ENCODE measurements around the gene PTAFR.

The PTAFR gene

DNA sequence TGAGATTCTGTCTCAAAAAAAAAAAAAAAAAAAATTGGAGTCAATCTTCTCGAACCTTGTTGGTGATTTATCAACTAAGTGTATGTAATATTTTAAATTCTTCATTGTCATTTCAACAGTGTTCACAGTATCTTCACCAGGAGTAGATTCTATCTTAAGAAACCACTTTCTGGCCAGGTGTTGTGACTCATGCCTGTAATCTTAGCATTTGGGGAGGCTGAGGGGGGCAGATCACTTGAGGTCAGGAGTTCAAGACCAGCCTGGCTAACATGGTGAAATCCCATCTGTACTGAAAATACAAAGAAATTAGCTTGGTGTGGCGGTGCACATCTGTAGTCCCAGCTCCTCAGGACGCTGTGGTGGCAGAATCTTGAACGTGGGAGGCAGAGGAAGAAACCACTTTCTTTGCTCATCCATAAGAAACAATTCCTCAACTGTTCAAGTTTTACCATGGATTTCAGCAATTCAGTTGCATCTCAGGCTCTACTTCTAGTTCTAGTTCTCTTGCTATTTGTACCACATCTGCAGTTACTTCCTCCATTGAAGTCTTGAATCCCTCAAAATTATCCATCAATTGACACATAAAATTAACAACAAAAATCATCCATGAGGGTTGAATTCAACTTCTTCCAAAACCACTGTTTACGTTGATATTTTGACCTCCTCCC lies 57.7 kb downstream of the PTAFR start:
- no peak overlapping the region for H3K27ac ChIP-seq (ENCODE audit: insufficient read depth, low read depth, low read length, poor library complexity, severe bottlenecking)
- no peaks in the 10 kb centered on the region for H3K4me1 ChIP-seq (ENCODE audit: control insufficient read depth, insufficient read depth, low read length)
- 91 to 94% methylated on average over 4 of the region's 5 CpGs for WGBS, 2 experiments
- no peaks in the 10 kb centered on the region for H3K27me3 ChIP-seq (ENCODE audit: control insufficient read depth, insufficient read depth, low read length, poor library complexity, severe bottlenecking)
- no peaks in the 10 kb centered on the region for H3K36me3 ChIP-seq (ENCODE audit: control insufficient read depth, insufficient read depth, low read length)
- H3K4me3 ChIP-seq (ENCODE audit: insufficient read depth, low read depth, low read length): no peak overlapping the region
- no peaks in the 10 kb centered on the region for H3K9me3 ChIP-seq (ENCODE audit: control insufficient read depth, low read length)

DNA sequence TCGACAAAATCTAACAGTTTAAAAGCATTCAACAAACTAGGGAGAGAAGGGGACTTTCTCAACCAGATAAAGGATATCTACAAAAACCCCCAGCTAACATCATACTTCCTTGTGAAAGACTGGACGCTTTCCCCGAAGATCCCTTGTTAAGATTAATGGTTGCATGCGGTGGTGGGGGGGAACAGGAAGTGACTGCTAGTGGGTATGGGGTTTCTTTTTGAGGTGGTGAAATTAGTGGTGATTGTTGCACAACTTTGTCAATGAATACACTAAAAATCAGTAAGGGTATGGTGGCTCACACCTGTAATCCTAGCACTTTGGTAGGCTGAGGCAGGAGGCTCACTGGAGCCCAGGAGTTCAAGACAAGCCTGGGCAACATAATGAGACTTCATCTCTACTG lies 61.2 kb downstream of the PTAFR start:
- Histone ChIP-seq H3K4me1 (ENCODE audit: control insufficient read depth, insufficient read depth, low read length) (no peaks in the 10 kb centered on the region), H3K27ac (ENCODE audit: insufficient read depth, low read depth, low read length, poor library complexity, severe bottlenecking) (no peak overlapping the region), H3K4me3 (ENCODE audit: insufficient read depth, low read depth, low read length) (no peak overlapping the region), H3K27me3 (ENCODE audit: control insufficient read depth, insufficient read depth, low read length, poor library complexity, severe bottlenecking) (no peaks in the 10 kb centered on the region), H3K36me3 (ENCODE audit: control insufficient read depth, insufficient read depth, low read length) (no peaks in the 10 kb centered on the region), H3K9me3 (ENCODE audit: control insufficient read depth, low read length) (no peaks in the 10 kb centered on the region)
- WGBS, 2 experiments: 90 to 93% methylated on average over 4 of the region's 4 CpGs

DNA sequence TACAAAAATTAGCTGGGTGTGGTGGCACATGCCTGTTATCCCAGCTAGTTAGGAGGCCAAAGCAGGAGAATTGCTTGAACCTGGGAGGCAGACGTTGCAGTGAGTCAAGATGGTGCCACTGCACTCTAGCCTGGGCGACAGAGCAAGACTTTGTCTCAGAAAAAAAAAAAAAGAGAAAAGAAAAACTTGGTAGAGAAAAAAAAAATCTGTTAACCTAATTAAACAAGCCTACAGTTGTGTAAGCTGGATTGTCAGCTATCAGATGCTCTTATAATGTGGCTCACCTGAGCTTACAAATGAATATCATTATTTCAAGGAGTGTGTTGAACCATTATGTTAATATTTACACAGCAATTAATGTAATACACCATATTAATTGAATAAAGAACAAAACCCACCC lies 61.6 kb downstream of the PTAFR start:
- no peaks in the 10 kb centered on the region for H3K4me1 ChIP-seq (ENCODE audit: control insufficient read depth, insufficient read depth, low read length)
- H3K36me3 ChIP-seq (ENCODE audit: control insufficient read depth, insufficient read depth, low read length): no peaks in the 10 kb centered on the region
- no peaks in the 10 kb centered on the region for H3K9me3 ChIP-seq (ENCODE audit: control insufficient read depth, low read length)
- H3K4me3 ChIP-seq (ENCODE audit: insufficient read depth, low read depth, low read length): no peak overlapping the region
- H3K27ac ChIP-seq (ENCODE audit: insufficient read depth, low read depth, low read length, poor library complexity, severe bottlenecking): no peak overlapping the region
- H3K27me3 ChIP-seq (ENCODE audit: control insufficient read depth, insufficient read depth, low read length, poor library complexity, severe bottlenecking): no peaks in the 10 kb centered on the region
- 66 to 92% methylated on average over 2 of the region's 2 CpGs for WGBS, 2 experiments

DNA sequence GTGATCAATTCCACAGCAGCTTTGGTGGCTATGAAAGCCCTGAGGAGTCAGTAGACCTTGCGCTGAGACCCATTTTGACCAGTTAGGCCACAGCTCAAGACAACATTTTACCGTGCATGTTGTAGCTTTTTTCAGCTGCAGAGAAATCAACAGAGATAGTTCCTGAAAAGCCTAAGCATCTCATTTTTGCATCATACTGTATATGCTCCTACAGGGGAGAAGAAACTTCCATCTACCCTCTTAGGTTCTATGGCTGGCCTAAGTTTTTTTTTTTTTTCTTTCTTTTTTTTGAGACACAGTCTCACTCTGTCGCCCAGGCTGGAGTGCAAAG lies 63.3 kb downstream of the PTAFR start:
- no peaks in the 10 kb centered on the region for H3K4me1 ChIP-seq (ENCODE audit: control insufficient read depth, insufficient read depth, low read length)
- no peaks in the 10 kb centered on the region for H3K36me3 ChIP-seq (ENCODE audit: control insufficient read depth, insufficient read depth, low read length)
- H3K4me3 ChIP-seq (ENCODE audit: insufficient read depth, low read depth, low read length): no peak overlapping the region
- 86 to 95% methylated on average over 3 of the region's 3 CpGs for WGBS, 2 experiments
- no peaks in the 10 kb centered on the region for H3K27me3 ChIP-seq (ENCODE audit: control insufficient read depth, insufficient read depth, low read length, poor library complexity, severe bottlenecking)
- H3K9me3 ChIP-seq (ENCODE audit: control insufficient read depth, low read length): no peaks in the 10 kb centered on the region
- no peak overlapping the region for H3K27ac ChIP-seq (ENCODE audit: insufficient read depth, low read depth, low read length, poor library complexity, severe bottlenecking)

DNA sequence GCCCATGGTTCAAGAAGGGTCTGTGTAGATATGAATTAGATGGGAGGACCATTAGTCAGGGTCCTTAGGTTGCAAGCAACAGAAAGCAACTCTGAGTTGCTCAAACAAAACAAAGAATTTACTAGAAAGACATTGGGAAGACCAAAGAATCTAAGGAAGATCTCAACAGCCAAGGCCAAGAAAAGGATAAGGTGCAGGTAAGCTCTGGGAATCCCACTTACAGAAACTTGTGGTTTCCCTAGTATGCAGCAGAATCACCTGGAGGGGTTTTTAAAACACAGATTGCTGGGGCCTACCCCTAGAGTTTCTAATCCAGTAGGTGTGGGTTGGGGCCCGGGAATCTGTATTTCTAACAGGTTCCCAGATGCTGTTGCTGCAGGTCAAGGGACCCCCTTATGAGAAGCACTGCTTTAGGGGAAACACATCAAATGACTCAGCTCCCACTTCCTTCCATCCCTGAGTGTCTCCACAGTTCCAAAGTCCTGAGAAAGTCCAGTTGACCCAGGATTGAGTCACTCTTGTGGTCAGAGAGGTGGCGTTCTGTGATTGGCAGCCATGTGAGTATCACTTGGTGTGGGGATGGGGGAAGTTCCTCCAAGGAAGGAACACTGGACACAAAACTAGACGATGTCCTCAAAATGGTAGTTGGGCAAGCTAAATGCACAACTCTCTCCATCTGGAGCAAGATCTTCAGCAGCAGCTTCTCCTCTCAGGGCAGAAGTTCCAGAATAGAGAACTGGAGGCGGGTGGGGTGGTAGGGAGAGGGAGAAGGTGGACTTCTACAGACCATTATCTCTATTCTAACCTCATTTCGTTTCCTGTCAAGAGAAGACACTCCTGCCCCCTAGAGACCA lies 63.9 kb downstream of the PTAFR start:
- 83 to 84% methylated on average over 4 of the region's 5 CpGs for WGBS, 2 experiments
- H3K9me3 ChIP-seq (ENCODE audit: control insufficient read depth, low read length): no peaks in the 10 kb centered on the region
- no peak overlapping the region for H3K27ac ChIP-seq (ENCODE audit: insufficient read depth, low read depth, low read length, poor library complexity, severe bottlenecking)
- H3K27me3 ChIP-seq (ENCODE audit: control insufficient read depth, insufficient read depth, low read length, poor library complexity, severe bottlenecking): no peaks in the 10 kb centered on the region
- no peaks in the 10 kb centered on the region for H3K4me1 ChIP-seq (ENCODE audit: control insufficient read depth, insufficient read depth, low read length)
- H3K36me3 ChIP-seq (ENCODE audit: control insufficient read depth, insufficient read depth, low read length): no peaks in the 10 kb centered on the region
- H3K4me3 ChIP-seq (ENCODE audit: insufficient read depth, low read depth, low read length): no peak overlapping the region

DNA sequence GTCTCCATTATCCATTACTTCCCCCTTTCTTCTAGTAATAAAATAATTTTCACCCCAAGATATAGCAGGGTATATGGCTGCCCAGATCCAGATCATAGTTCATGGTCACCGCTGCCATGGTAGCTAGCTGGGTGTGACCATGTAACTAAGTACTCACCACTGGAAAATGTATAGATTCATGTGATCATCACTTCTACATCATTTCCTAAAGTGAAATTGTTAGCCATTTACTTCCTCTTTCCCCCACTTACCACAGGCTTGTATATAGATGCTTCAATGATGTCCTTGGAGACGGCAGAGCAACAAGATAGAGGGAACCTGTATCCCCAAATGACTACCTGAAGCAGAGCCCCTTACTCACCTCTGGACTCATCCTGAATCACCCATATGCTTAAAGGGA lies 65.3 kb downstream of the PTAFR start:
- H3K4me1 ChIP-seq (ENCODE audit: control insufficient read depth, insufficient read depth, low read length): no peaks in the 10 kb centered on the region
- H3K27ac ChIP-seq (ENCODE audit: insufficient read depth, low read depth, low read length, poor library complexity, severe bottlenecking): no peak overlapping the region
- no peaks in the 10 kb centered on the region for H3K27me3 ChIP-seq (ENCODE audit: control insufficient read depth, insufficient read depth, low read length, poor library complexity, severe bottlenecking)
- H3K9me3 ChIP-seq (ENCODE audit: control insufficient read depth, low read length): no peaks in the 10 kb centered on the region
- 94% methylated on average over 2 of the region's 2 CpGs for WGBS, 2 experiments
- no peak overlapping the region for H3K4me3 ChIP-seq (ENCODE audit: insufficient read depth, low read depth, low read length)
- H3K36me3 ChIP-seq (ENCODE audit: control insufficient read depth, insufficient read depth, low read length): no peaks in the 10 kb centered on the region

DNA sequence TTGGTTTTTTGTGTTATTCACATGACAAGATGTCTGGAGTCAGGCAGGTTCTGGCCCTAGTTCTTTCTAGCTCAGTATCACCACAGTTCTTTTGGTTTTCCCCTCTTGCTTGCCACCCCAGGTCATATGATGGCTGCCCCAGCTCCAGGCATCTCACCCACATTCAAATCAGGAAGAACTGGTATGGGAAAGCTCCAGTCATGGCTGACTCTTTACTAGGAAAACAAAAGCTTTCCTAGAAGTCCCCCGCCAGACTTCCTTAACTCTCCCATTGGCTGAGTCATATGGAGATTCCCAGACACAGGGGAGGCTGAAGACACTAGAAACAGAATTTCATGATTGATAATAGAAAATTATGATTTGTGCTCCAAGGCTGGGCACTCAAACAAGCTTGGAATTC lies 65.9 kb downstream of the PTAFR start:
- H3K36me3 ChIP-seq (ENCODE audit: control insufficient read depth, insufficient read depth, low read length): no peaks in the 10 kb centered on the region
- WGBS, 2 experiments: 75 to 89% methylated on average over 1 of the region's 1 CpG
- no peaks in the 10 kb centered on the region for H3K9me3 ChIP-seq (ENCODE audit: control insufficient read depth, low read length)
- H3K4me1 ChIP-seq (ENCODE audit: control insufficient read depth, insufficient read depth, low read length): no peaks in the 10 kb centered on the region
- H3K4me3 ChIP-seq (ENCODE audit: insufficient read depth, low read depth, low read length): no peak overlapping the region
- H3K27ac ChIP-seq (ENCODE audit: insufficient read depth, low read depth, low read length, poor library complexity, severe bottlenecking): no peak overlapping the region
- H3K27me3 ChIP-seq (ENCODE audit: control insufficient read depth, insufficient read depth, low read length, poor library complexity, severe bottlenecking): no peaks in the 10 kb centered on the region

DNA sequence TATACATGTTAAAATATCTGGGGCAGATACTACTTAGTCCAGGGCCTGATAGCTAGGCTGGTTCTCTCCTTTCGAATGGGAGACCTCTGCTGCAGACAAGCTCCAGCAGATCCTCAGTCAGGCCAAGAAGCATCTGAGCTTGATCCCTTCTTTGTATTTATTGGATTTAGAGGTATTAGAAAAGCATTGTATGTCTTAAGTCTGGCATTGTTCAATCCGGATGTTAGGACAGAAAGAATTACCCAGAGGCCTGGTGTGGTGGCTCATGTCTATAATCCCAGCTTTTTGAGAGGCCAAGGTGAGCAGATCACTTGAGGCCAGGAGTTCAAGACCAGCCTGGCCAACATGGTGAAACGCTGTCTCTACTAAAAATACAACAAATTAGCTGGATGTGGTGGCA lies 66.9 kb downstream of the PTAFR start:
- no peak overlapping the region for H3K4me3 ChIP-seq (ENCODE audit: insufficient read depth, low read depth, low read length)
- no peaks in the 10 kb centered on the region for H3K36me3 ChIP-seq (ENCODE audit: control insufficient read depth, insufficient read depth, low read length)
- WGBS, 2 experiments: 91 to 92% methylated on average over 3 of the region's 3 CpGs
- H3K27me3 ChIP-seq (ENCODE audit: control insufficient read depth, insufficient read depth, low read length, poor library complexity, severe bottlenecking): no peaks in the 10 kb centered on the region
- no peaks in the 10 kb centered on the region for H3K9me3 ChIP-seq (ENCODE audit: control insufficient read depth, low read length)
- H3K27ac ChIP-seq (ENCODE audit: insufficient read depth, low read depth, low read length, poor library complexity, severe bottlenecking): no peak overlapping the region
- H3K4me1 ChIP-seq (ENCODE audit: control insufficient read depth, insufficient read depth, low read length): no peaks in the 10 kb centered on the region

DNA sequence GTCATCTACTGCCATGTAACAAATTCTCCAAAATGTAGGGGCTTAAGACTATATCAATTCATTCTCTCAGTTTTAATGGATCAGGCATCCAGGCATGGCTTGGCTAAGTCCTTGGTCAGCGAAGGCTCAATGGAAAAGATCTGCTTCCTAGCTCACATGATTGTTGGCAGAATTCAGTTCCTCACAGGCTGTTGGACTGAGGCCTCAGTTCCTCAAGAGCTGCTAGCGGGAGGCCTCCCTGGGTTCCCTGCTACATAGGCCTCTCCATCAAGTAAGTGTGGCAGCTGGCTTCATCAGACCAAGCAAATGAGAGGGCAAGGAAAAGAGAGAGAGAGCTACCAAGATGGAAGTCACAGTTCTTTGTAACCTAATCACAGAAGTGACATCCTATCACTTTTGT lies 68.5 kb downstream of the PTAFR start:
- Histone ChIP-seq H3K27me3 (ENCODE audit: control insufficient read depth, insufficient read depth, low read length, poor library complexity, severe bottlenecking) (no peaks in the 10 kb centered on the region), H3K4me1 (ENCODE audit: control insufficient read depth, insufficient read depth, low read length) (no peaks in the 10 kb centered on the region), H3K9me3 (ENCODE audit: control insufficient read depth, low read length) (no peaks in the 10 kb centered on the region), H3K36me3 (ENCODE audit: control insufficient read depth, insufficient read depth, low read length) (no peaks in the 10 kb centered on the region), H3K27ac (ENCODE audit: insufficient read depth, low read depth, low read length, poor library complexity, severe bottlenecking) (no peak overlapping the region), H3K4me3 (ENCODE audit: insufficient read depth, low read depth, low read length) (no peak overlapping the region)
- WGBS, 2 experiments: 93 to 97% methylated on average over 2 of the region's 2 CpGs

DNA sequence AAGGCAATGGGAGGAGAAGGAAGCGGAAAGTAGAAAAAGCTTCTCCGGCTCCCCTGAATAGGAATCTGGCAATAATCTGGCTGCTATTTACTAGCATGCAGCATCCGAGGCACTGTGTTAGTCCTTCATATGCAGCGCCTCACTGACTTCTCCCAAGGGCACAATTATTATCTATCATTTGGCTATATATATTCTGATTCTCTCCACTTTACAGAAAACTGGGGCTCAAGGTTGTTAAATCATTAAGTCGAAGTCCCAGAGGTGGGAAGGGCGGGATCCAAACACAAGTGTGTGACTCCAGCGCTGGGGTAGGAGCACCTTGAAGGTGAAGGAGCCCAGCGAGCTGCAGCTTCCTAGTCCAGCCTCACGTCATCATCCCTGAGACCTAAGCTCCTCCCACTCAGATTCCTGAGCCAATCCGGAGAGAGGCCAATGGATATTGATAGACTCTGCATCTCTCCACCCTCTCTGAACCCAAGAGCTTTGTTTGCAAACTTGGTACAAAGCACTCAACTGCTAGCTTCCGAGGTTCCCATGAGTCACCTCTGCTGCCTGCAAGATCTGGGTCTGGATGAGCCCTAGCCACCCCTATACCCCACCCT lies 71.5 kb downstream of the PTAFR start:
- Histone ChIP-seq H3K27ac (ENCODE audit: insufficient read depth, low read depth, low read length, poor library complexity, severe bottlenecking) (no peak overlapping the region), H3K4me3 (ENCODE audit: insufficient read depth, low read depth, low read length) (no peak overlapping the region), H3K36me3 (ENCODE audit: control insufficient read depth, insufficient read depth, low read length) (no peaks in the 10 kb centered on the region), H3K9me3 (ENCODE audit: control insufficient read depth, low read length) (no peaks in the 10 kb centered on the region), H3K27me3 (ENCODE audit: control insufficient read depth, insufficient read depth, low read length, poor library complexity, severe bottlenecking) (no peaks in the 10 kb centered on the region), H3K4me1 (ENCODE audit: control insufficient read depth, insufficient read depth, low read length) (no peaks in the 10 kb centered on the region)
- 39 to 44% methylated on average over 11 of the region's 11 CpGs for WGBS, 2 experiments

All from ectodermal cell (in vitro differentiated cells).